ENCODE data around the gene TMEM240.
"Not testable (repeated sequence)": the region's sequence is repeated elsewhere in the genome, so short reads cannot be mapped to it uniquely, and the experiment has no call there.

TMEM240 gene

DNA sequence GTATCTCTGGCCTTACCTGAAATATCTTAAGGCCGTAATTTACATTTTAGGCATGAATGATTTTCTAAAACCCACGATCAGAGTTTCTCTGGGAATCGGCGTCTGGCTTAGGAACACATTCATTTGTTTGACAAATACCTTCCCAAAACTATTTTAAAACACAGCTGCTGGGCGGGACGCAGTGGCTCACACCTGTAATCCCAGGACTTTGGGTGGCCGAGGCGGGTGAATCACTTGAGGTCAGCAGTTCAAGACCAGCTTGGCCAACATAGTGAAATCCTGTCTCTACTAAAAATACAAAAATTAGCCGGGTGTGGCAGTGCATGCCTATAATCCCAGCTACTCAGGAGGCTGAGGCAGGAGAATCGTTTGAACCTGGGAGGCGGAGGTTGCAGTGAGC lies 16.5 kb upstream of the TMEM240 start:
- not testable (repeated sequence) for FAIRE-seq

- FAIRE-seq = no peak
Observed at GRCh38 chr1:1556505-1556904, 16.1 kb upstream of the TMEM240 start.

GRCh38 chr1:1554926-1555915 lies 14.8 kb upstream of the TMEM240 start:
- no peak for FAIRE-seq

- FAIRE-seq = no peak
Observed at GRCh38 chr1:1554550-1554925, 14.1 kb upstream of the TMEM240 start.

GRCh38 chr1:1553821-1554494 lies 13.5 kb upstream of the TMEM240 start:
- FAIRE-seq = no peak

- no peak for FAIRE-seq
Observed at GRCh38 chr1:1552263-1552639, 11.8 kb upstream of the TMEM240 start.

DNA sequence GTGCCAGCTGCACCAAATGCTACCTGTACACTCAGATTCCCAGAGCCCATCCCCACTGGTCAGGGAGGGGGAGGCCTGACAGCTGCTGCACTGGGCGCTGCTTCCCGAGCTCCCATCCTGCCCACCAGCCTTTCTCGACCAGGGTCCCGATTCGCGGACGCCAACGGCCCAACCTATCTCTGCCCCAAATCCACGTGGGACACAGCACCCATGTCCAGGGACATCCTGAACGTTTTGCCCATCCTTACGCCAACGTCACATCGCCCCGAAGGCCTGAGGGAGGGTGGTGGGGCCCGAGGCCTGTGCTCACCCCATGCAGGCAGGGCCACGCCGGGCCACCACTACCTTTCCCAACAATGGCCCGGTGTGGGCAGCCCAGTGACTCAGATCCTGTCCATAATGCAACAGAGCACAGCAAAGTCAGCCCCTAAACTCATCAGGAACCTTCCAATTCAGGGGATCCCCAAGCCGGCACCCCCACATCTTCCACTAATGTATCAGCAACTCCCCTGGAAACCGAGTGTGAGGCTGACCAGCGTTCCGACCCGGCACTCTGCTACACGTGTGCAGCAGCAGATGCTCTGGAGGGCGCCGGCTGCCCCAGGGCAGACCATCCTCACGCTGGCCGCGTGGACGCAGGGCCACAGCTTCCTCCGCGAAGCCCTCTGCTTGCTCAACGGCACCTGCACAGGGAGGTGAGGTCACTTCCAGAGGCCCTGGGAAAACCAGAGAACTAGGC lies 11.3 kb upstream of the TMEM240 start:
- FAIRE-seq = no peak

- no peak for FAIRE-seq
Observed at GRCh38 chr1:1550591-1551432, 10.4 kb upstream of the TMEM240 start.

- no peak for FAIRE-seq
Observed at GRCh38 chr1:1550087-1550486, 9.7 kb upstream of the TMEM240 start.

DNA sequence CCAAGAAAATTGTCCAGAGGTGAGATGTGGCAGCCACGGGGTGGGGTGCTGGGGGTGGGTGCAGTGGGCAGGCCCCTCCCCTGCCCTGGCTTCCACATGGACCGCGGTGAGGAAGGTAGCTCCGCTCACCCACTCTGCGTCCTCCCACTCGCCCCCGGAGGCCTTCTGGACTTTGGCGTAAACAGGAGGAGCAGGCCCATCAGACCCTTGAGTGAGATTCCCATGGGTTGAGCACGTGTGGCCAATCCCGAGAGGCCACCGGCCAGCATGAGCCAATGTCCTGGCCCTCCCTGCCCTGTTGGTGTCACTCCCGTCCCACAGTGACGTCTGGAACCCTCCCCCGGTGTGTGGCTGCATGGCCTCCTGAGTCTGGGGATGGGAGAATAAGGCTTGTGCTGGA lies 8.2 kb upstream of the TMEM240 start:
- FAIRE-seq = no peak

DNA sequence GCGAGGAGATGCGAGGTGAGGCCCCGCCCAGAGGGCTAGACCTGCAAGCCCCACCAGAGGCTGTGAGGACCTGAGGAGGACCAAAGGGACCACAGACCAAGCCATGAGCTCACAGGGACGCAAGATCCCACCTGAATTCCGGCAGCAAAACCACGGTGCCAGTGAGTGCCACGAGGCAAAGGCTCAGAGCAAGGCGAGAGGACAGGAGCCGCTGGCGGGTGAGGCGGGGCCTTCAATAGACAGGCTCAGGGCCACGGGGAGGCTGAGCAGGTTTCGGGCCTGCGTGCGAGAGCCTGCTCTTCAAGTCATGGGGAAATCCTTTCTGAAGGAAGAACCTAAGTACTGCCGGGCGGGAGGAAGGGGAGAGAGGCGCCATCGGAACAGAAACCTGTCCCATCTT lies 7.1 kb upstream of the TMEM240 start:
- FAIRE-seq = no peak

DNA sequence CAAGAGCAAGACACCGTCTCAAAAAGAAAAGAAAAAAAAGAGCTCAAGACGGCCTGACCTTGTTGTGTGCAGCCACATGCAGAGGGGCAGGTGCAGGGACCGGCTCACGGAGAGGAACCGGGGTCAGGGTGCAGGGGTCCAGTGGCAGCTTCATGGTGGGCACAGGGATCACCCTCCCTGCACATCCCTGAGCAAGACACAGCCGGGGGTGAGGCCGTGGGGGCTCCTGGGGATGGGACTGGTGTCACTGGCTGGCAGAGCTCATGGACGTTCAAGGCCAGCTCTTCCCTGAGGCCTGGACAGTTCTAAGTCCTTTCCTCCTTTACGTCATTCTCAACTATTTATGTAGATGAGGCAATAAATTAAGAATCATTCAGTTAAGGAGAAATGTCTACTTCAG lies 6.6 kb upstream of the TMEM240 start:
- FAIRE-seq = no peak

DNA sequence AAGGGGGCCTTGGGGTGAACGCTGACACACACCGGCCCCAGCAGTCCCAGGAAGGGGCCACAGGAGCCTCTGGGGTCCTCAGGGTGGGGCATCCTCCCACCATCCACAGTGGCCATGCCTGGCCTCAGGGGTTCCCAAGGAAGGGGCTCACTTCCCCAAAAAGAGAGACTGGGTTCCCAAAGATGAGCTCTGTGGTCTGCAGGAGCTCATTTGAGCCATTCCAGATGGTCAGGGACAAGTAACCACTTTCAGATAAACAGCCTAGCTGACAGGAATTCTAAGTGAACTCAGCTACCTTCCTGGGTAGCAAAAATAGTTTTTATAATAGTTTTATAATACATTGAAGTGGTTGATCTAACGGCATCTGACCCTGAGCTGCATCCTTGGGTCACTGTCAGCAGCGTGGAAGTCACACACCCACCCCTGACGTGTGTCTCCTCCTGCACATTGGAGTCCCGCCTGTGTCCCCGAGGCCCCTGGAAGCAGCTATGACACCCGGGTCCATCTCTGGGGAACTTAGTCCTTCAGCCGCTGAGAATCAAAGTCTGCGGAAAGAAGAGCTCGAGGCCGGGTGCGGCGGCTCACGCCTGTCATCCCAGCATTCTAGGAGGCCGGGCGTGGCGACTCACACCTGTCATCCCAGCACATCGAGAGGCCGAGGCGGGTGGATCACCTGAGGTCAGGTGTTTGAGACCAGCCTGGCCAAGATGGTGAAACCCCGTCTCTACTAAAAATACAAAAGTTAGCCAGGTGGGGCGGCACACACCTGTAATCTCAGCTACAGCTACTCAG lies 5.7 kb upstream of the TMEM240 start:
- FAIRE-seq = no peak

DNA sequence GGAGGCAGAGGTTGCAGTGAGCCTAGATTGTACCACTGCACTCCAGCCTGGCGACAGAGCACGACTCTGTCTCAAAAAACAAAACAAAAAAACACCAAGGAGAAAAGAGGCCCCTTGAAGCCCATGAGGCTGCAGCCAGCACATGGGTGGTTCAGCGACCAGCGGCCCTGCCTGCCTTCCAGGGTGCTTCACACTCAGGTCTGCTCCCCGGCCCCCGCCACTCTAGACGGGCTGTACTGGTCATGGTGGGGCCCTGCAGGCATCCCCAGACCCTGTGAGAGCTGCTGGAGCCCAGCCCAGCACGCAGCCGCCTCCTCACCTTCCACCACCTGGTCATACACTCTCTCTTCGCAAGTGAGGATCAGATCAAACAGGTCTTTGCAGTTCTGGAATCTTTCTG lies 4.1 kb upstream of the TMEM240 start:
- no peak for FAIRE-seq

DNA sequence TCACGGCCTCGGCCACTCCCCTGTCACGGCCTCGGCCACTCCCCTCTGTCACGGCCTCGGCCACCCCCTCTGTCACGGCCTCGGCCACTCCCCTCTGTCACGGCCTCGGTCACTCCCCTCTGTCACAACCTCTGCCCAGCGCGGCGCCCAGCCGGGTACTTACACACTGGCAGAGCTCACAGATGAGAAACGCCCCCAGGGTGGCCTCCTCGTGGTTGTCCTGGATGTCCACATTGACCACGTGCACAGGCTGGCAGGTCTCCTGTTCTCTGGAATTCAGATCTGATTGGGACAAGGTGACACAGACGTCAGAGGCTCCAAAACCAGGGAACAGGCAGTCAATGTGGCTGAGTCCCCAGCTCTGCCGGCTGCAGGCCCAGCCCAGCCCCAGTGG lies 3.3 kb upstream of the TMEM240 start:
- no peak for FAIRE-seq

DNA sequence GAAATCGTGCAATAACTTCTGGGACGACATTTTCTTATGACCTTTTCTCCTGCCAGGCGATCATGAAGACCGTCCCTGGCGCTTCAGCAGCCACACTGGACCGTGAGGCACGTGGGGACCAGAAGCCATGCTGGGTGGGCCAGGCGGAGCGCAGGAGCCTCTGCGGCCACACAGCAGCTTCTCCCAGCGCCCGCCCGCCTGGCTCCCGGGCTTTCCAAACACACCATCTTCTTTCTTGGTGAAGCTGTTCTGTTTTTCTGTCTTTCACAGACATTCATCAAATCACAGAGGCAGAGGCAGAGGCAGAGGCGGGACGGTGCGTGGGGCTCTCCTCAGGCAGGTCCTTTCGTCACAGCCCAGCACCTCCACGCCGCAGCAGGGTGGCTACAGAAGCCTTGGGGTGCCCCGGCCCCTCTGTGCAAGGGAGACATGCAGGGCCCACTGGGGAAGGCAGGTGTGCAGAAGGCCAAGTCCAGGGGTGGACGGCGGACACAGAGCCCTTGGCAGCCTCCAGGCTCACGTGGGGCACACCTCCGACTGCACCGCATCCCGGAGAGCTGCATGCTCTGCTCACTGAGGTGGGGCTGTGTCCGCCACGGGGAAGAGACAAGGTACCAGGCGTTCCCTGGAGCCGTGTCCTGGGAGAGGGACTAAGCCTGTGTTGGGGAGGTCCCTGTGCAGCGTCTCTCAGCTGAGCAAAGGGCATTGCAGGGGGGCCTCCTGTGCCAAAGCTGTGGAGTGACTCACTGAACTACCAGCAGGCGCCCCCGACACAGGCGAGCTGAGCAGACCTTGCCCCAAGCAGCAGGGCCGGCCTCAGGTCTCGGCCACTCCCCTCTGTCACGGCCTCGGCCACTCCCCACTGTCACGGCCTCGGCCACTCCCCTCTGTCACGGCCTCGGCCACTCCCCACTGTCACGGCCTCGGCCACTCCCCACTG lies 2.6 kb upstream of the TMEM240 start:
- FAIRE-seq = no peak

DNA sequence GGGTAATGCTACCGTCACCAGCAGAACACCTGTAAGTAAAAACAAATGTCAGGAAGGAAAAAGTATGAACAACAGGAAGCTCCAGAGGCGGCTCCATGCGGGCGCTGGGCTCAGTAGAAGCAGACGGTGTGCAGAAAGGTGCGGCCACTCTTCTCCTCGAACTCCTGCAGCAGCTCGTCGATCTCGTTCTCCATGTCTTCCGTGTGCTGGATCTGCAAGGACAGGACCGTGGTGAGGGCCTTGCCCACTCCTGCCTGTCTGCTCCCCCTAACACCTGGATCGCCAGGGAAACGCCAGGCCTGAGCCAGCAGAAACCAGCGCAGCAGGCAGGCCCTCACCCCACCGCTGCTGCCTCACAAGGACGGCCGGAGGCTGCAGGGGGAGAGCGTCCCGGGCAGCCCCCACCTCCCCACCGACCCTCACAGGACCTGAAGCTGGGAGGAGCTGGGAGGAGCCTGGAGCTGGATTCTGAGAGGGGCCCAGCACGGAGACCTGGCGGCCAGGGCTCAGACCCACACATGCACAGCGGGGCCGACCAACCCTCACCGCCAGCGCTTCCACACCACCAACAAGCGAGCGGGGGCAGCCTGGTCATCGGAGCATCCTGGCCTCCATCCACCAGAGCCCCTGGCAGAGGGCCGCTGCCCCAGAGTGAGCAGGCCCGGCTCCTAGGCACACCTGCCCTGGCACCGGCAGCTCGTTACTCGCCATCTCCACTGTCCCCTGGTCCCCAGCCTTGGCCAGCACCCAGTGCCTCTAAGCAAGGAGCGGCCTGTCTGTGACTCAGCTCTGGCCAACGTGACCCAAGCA lies 1.7 kb upstream of the TMEM240 start:
- FAIRE-seq = no peak

GRCh38 chr1:1540818-1541628 lies 599 bp upstream of the TMEM240 start:
- no peak for FAIRE-seq

All from islet of Langerhans (tissue), 1 donor.